Retinal pigment epithelial cell (primary cell): ENCODE data around the gene FAM110A.

Experiments used
- DNase-seq: peaks from one replicate; pipeline ENCODE4 v3.0.0-alpha.2; 2010; ENCODE audit warnings: low read depth
- H3K4me3 ChIP-seq: 2 replicates; pipeline ENCODE4 v1.5.1; 2011; ENCODE audit warnings: mild to moderate bottlenecking, low read length, control low read depth, moderate library complexity
- TF ChIP-seq, protein P1 (sequence below): conservative IDR thresholded peaks from 2 replicates; pipeline ENCODE4 v1.5.1; 2011; ENCODE audit warnings: low read depth, low read length, control low read depth, inconsistent platforms

The FAM110A gene

DNA sequence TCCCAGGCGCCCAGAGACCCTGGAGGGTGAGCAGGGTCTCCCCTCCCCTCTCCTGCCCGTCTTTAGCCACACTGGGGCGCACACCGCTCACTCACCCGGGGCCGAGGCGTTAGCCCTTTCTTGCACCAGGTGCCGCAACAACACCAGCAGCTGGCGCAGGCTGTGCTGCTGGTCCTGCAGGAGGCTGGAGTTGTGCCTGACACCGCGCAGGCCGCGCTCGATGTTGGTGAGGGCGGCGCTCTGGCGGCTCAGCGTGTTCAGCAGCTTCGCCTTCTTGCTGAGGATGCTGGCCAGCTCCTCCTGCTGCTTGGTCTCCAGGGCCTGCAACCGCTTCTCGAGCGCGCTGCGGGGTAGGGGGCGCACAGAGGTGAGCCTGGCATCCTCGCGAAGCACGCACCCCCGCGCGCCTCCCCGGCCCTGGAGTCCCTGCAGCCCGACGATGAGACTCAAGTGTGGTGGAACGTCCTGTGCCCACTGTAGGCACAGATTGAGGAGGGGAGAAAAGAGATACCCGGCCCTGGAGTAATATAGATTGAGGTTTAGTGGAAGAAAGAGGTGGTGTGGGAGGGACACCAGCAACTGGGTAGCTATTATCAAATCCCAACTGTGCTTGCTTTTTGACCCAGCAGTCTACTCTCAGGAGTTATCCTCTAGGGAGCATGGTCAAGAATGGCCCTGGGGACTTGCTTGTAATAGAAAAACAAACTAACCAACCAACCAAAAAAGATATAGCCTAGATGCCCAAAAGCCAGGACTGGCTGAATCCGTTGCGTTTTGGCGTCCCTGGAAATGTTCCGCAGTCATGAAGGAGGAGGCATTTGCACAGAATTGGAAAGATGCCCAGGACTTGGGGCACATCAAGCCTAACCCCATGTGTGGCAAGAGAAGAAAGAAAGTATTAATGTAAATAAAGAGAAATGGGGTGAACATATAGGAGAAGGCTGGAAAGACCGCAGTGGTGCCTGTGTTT is 51.8 kb downstream of the FAM110A start:
- H3K4me3 ChIP-seq, result no peak overlapping the region
- TF ChIP-seq, protein P1, sequence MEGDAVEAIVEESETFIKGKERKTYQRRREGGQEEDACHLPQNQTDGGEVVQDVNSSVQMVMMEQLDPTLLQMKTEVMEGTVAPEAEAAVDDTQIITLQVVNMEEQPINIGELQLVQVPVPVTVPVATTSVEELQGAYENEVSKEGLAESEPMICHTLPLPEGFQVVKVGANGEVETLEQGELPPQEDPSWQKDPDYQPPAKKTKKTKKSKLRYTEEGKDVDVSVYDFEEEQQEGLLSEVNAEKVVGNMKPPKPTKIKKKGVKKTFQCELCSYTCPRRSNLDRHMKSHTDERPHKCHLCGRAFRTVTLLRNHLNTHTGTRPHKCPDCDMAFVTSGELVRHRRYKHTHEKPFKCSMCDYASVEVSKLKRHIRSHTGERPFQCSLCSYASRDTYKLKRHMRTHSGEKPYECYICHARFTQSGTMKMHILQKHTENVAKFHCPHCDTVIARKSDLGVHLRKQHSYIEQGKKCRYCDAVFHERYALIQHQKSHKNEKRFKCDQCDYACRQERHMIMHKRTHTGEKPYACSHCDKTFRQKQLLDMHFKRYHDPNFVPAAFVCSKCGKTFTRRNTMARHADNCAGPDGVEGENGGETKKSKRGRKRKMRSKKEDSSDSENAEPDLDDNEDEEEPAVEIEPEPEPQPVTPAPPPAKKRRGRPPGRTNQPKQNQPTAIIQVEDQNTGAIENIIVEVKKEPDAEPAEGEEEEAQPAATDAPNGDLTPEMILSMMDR, result peak; percentile 6
- DNase-seq, result no peak

DNA sequence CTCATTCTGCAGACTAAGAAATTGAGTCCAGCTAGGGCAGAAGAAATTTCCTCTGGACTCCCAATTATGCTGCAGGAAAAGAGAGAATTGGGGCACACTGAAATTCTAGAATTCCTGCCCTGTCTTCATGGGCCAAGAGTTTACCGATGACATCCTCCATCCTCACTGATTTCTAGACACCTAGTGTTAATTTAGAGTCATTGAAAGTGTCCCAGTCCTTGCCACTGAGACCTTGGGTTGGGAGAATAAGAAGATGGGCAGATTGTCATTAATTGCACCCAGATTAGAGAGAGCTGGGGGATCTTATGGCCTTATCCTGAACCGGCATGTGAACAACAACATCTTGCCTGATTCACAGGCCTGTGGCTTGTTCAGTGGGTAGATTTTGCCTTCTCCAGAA is 53.6 kb downstream of the FAM110A start:
- no peak overlapping the region for H3K4me3 ChIP-seq
- TF ChIP-seq, protein P1, result no peak

DNA sequence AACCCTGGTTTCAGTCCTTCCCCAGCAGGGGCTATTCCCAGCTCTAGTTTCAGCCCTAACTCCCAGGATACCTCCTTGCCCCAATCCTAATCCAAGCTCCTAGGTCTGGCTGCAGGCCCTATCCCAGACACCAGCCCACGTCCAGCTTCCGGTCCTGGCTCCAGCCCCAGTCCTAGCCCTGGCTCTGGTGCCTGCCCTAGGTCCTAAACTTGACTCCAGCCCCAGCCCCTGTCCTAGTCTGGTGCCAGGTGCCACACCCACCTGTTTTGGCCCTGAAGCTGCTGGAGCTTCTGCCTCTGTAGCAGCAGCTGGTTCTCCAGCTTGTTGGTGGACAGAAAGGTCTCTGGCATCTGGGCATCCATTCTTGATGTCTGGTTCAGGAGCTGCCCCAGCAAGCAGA is 54.5 kb downstream of the FAM110A start:
- TF ChIP-seq, protein P1, result no peak
- H3K4me3 ChIP-seq, result no peak overlapping the region
- DNase-seq, result no peak

More for the DNA sequence above, 53.6 kb downstream of the FAM110A start:
- DNase-seq, result no peak

DNA sequence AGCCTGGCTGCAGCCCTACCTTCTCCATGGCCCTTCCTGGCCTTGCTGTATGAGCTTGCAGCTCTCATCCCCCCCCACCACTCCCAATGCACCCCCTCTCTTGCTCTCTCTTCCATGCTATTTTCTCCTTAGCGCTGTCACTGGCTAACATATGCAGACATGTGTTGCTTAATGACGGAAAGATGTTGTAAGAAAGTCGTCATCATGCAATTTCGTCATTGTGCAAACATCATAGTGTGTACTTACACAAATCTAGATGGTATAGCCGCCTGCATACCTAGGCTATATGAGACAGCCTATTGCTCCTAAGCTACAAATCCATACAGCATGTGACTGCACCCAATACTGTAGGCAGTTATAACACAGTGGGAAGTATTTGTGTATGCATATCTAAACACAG is 55.6 kb downstream of the FAM110A start:
- TF ChIP-seq, protein P1, result no peak
- DNase-seq, result no peak
- no peak overlapping the region for H3K4me3 ChIP-seq

DNA sequence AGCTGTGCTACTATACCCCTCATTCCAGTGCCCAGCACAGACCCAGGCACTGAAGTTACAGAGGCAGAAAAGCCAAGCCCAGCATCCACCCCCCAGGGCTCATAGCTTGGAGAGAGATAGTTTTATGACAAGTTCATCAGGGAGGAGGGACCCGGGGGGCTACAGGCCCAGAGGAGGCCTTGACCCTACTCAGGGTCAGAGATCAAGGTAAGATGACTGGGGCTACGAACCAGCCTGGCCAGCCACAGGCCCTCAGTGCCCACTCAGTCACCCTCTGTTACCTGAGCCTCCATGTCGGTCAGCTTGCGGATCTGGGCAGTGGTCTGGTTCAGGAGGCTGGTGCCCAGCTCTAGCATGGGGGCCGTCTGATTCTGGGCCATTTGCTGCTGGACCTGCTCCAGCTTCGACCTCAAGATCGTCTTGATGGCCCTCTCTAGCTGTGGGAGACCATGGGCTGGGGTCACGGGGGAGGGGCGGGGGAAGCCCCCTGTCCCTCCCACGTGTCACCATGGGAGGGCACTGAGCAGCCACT is 56.5 kb downstream of the FAM110A start:
- TF ChIP-seq, protein P1, result no peak
- DNase-seq, result no peak
- no peak overlapping the region for H3K4me3 ChIP-seq

DNA sequence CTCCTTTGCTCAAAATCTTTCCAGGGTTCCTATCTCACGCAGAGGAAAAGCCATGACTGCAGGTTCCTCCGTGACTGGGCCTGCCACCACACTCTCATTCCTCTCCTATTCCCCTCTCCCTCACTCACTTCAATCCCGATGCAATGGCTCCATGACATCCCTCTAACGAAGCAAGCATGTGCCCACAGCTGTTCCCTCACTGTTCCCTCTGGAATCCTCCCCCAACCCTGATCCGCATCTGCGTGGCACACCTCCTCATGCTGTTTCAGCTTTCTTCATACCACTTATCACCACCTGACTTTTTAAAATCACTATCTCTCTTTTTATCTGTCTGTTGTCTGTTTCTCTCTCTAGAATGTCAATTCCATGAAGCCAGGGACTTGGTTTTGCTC is 57.1 kb downstream of the FAM110A start:
- no peak for DNase-seq
- TF ChIP-seq, protein P1, result no peak
- H3K4me3 ChIP-seq, result no peak overlapping the region

DNA sequence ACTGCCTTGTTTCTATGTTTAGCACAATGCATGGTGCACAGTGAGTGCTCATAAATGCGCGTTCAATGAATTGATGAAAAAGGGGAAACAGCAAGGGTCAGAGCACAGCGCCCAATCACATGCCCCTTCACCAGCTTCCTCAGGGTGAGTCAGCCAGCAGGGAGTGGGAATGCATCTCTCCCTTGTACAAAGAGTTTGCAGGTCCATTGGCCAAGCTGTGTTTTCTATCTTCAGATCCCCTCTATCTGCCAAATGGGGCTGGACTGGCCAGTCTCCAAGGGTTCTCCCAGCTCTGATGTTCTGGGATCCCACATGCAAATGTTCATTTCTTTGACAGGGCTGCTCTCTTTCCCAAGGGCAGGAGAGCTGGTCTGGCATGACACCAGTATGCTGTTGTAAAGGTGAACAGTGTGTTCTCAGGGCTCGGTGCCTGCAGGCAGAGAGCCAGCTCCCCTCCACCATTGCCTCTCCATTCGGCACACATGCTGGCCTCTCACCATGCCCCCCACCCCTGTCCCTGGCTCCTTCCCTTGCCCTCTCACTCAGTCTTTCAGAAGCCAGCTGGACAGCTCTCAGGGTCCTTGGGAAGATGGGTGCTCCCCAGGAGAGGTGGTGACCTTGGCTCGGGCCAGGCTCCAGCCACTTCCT is 57.7 kb downstream of the FAM110A start:
- no peak overlapping the region for H3K4me3 ChIP-seq
- no peak for DNase-seq
- TF ChIP-seq, protein P1, result no peak
